SK-N-SH (cell line): Measurements from ENCODE around the gene CDIP1. TPM values are rescaled to one million over a fixed set of nuclear protein-coding genes. Genes with fewer than 3 reads are reported as not detected.

Source experiments
- CTCF ChIA-PET: fragments of 300-600, 350-600 bp; formaldehyde crosslinking; extraction: SDS; loops from one replicate; lab custom pipeline; 2021; lab: Yijun Ruan, JAX
- POLR2A ChIA-PET: fragments of 350-600 bp; sonication (Branson Sonifier 250); formaldehyde crosslinking; extraction: SDS; loops from one replicate; lab custom pipeline; 2020; ENCODE audit warnings: antibody characterized with exemption, inconsistent platforms; lab: Yijun Ruan, JAX
- DNase-seq: peaks from one replicate; pipeline ENCODE4 v3.0.0; 2012
- H2AFZ ChIP-seq: fragments of 200-600 bp; sonication (generic); 2 replicates; pipeline ENCODE4 v1.8.1; 2016; ENCODE audit warnings: antibody characterized with exemption, mild to moderate bottlenecking, low read depth
- H3F3A ChIP-seq: fragments of 200-600 bp; sonication (generic); replicated peaks from 2 replicates; pipeline ENCODE3; 2016; ENCODE audit warnings: antibody characterized with exemption, mild to moderate bottlenecking; ENCODE audit not compliant: insufficient read depth
- H3K27ac ChIP-seq, 2 experiments: fragments of 200-500 bp in 1 of 2; fragments of 200-600 bp in 1 of 2; sonication (Bioruptor generic) in 1 of 2; sonication (generic), shearing (Covaris generic) in 1 of 2; 2 replicates each; pipeline versions ENCODE4 v1.5.1 to v1.6.1; 2014 to 2016; ENCODE audit warnings: low read depth in 2 of 2, inconsistent platforms in 1 of 2, low read length in 1 of 2, mild to moderate bottlenecking in 1 of 2, mixed read lengths in 1 of 2
- H3K27me3 ChIP-seq: fragments of 200-600 bp; sonication (generic), shearing (Covaris generic); 2 replicates; pipeline ENCODE4 v1.6.1; 2016; ENCODE audit warnings: mixed run types; ENCODE audit not compliant: insufficient read depth
- H3K36me3 ChIP-seq, 2 experiments: fragments of 200-500 bp in 1 of 2; fragments of 200-600 bp in 1 of 2; sonication (Bioruptor generic) in 1 of 2; sonication (generic) in 1 of 2; replicated peaks in 1 of 2; 2 replicates each; pipeline versions ENCODE3 to v1.5.1; 2014 to 2016; ENCODE audit warnings: low read length in 1 of 2, mild to moderate bottlenecking in 1 of 2; ENCODE audit not compliant: insufficient read depth in 2 of 2, control insufficient read depth in 1 of 2
- H3K4me1 ChIP-seq, 2 experiments: fragments of 200-500 bp in 1 of 2; fragments of 200-600 bp in 1 of 2; sonication (Bioruptor generic) in 1 of 2; sonication (generic), shearing (Covaris generic) in 1 of 2; 2 replicates each; pipeline versions ENCODE4 v1.5.1 to v1.6.1; 2014 to 2016; ENCODE audit warnings: low read depth in 1 of 2, low read length in 1 of 2, mixed run types in 1 of 2; ENCODE audit not compliant: insufficient read depth in 2 of 2, control insufficient read depth in 1 of 2
- H3K4me2 ChIP-seq: fragments of 200-600 bp; sonication (generic), shearing (Covaris generic); 2 replicates; pipeline ENCODE4 v1.6.1; 2017; ENCODE audit warnings: mixed run types
- H3K4me3 ChIP-seq, 2 experiments: fragments of 200-500 bp in 1 of 2; fragments of 200-600 bp in 1 of 2; sonication (Bioruptor generic) in 1 of 2; sonication (generic), shearing (Covaris generic) in 1 of 2; 2 replicates each; pipeline versions ENCODE4 v1.5.1 to v1.8.1; 2014 to 2016; ENCODE audit warnings: low read depth in 2 of 2, inconsistent platforms in 1 of 2, low read length in 1 of 2, mild to moderate bottlenecking in 1 of 2, mixed read lengths in 1 of 2, moderate library complexity in 1 of 2
- H3K79me2 ChIP-seq: fragments of 200-600 bp; sonication (generic); 2 replicates; pipeline ENCODE4 v1.8.1; 2017; ENCODE audit warnings: mild to moderate bottlenecking; ENCODE audit not compliant: insufficient read depth
- H3K9ac ChIP-seq: fragments of 200-600 bp; sonication (generic); 2 replicates; pipeline ENCODE4 v1.6.1; 2017; ENCODE audit warnings: mixed run types
- H3K9me2 ChIP-seq: fragments of 200-600 bp; sonication (generic); 2 replicates; pipeline ENCODE4 v1.6.1; 2017; ENCODE audit warnings: mixed run types
- H3K9me3 ChIP-seq: fragments of 200-600 bp; sonication (generic); 2 replicates; pipeline ENCODE4 v1.6.1; 2017; ENCODE audit warnings: mixed run types, mild to moderate bottlenecking, moderate library complexity
- H4K20me1 ChIP-seq: fragments of 200-600 bp; sonication (generic); 2 replicates; pipeline ENCODE4 v1.6.1; 2017; ENCODE audit warnings: mild to moderate bottlenecking, mixed run types; ENCODE audit not compliant: insufficient read depth
- ELF1 ChIP-seq: IDR thresholded peaks from 2 replicates; pipeline ENCODE4 v1.4.0; 2012
- EP300 ChIP-seq, 2 experiments: IDR thresholded peaks; 2 replicates each; pipeline versions ENCODE4 v1.4.0 to v1.6.1; 2012; ENCODE audit warnings: borderline replicate concordance in 1 of 2, low read depth in 1 of 2, low read length in 1 of 2
- EZH2phosphoT487 ChIP-seq: fragments of 200-600 bp; sonication (generic); IDR thresholded peaks from 2 replicates; pipeline ENCODE4 v1.6.1; 2017; ENCODE audit warnings: low read depth, mixed run types, mild to moderate bottlenecking, antibody characterized with exemption, moderate library complexity, borderline replicate concordance
- FOSL2 ChIP-seq: IDR thresholded peaks from 2 replicates; pipeline ENCODE4 v1.4.0; 2012; ENCODE audit warnings: low read depth, mild to moderate bottlenecking, moderate library complexity, borderline replicate concordance
- FOXJ3 ChIP-seq: sonication (generic); formaldehyde crosslinking; IDR thresholded peaks from 2 replicates; pipeline ENCODE4 v1.5.1; 2020; ENCODE audit warnings: mild to moderate bottlenecking, missing genetic modification reagents
- MEF2A ChIP-seq: IDR thresholded peaks from 2 replicates; pipeline ENCODE4 v1.4.0; 2012; ENCODE audit warnings: low read depth, borderline replicate concordance
- MXI1 ChIP-seq: IDR thresholded peaks from 2 replicates; pipeline ENCODE4 v1.6.1; 2012; ENCODE audit warnings: mild to moderate bottlenecking, low read depth, low read length, improper control_type of control experiment
- NFIC ChIP-seq: IDR thresholded peaks from 2 replicates; pipeline ENCODE4 v1.4.0; 2012; ENCODE audit warnings: borderline replicate concordance
- NRF1 ChIP-seq: IDR thresholded peaks from 2 replicates; pipeline ENCODE4 v1.6.1; 2012; ENCODE audit warnings: low read depth, mild to moderate bottlenecking, low read length
- PBX3 ChIP-seq: IDR thresholded peaks from 2 replicates; pipeline ENCODE4; 2012
- RAD21 ChIP-seq: IDR thresholded peaks from 2 replicates; pipeline ENCODE4 v1.6.1; 2012; ENCODE audit warnings: mild to moderate bottlenecking, low read length
- SMC3 ChIP-seq: IDR thresholded peaks from 2 replicates; pipeline ENCODE4 v1.6.1; 2012; ENCODE audit warnings: low read depth, low read length, improper control_type of control experiment
- TCF12 ChIP-seq: IDR thresholded peaks from 2 replicates; pipeline ENCODE4 v1.4.0; 2012
- YY1 ChIP-seq: IDR thresholded peaks from 2 replicates; pipeline ENCODE4 v1.4.0; 2012; ENCODE audit warnings: low read depth, mild to moderate bottlenecking
- WGBS: methylation state at CpG from one replicate; pipeline ENCODE4 v1.1.6; 2017; ENCODE audit warnings: low lambda C conversion rate; 5-methylcytosine and 5-hydroxymethylcytosine counted together
- polyA plus RNA-seq, 3 experiments: library from polyadenylated mRNA; depleted of rRNA; stranded (reverse); fragments of >200 nt; gene quantifications; 2 replicates each; pipeline ENCODE4 v1.2.3, GENCODE V29; 2012
- TF ChIP-seq, protein P1 (sequence below): fragments of 200-600 bp; sonication (generic); IDR thresholded peaks from 2 replicates; pipeline ENCODE4 v1.6.1; 2017; ENCODE audit warnings: antibody characterized with exemption, mild to moderate bottlenecking, moderate library complexity
- TF ChIP-seq, protein P2 (sequence below): IDR thresholded peaks from 2 replicates; pipeline ENCODE4 v1.4.0; 2012; ENCODE audit warnings: low read depth, borderline replicate concordance

CDIP1 gene
- polyA plus RNA-seq, 1 of the 3 experiments (the other 2 are of a cell fraction), result 30.2 TPM

GRCh38 chr16:4570688-4571321, 32.2 kb upstream of the CDIP1 start:
- Histone ChIP-seq H3K27ac (no peak overlapping the region), H3K36me3 (no peaks in the 10 kb centered on the region), H3F3A (no peaks in the 10 kb centered on the region), H3K79me2 (no peaks in the 10 kb centered on the region), H2AFZ (no peak overlapping the region), H4K20me1 (no peaks in the 10 kb centered on the region), H3K4me2 (no peak overlapping the region), H3K9ac (no peak overlapping the region), H3K4me1 (no peaks in the 10 kb centered on the region), H3K9me3 (no peaks in the 10 kb centered on the region), H3K4me3 (no peak overlapping the region), H3K27me3 (no peaks in the 10 kb centered on the region), H3K9me2 (no peaks in the 10 kb centered on the region)
- 86% methylated on average over 15 of the region's 15 CpGs for WGBS
- TF ChIP-seq EZH2phosphoT487, result no peak
- no peak for TF ChIP-seq TCF12
- no peak for TF ChIP-seq MEF2A
- no peak for TF ChIP-seq EP300 (IDR thresholded peaks at IDR 0.05; ENCODE audit: borderline replicate concordance in 1 of 2, low read depth in 1 of 2, low read length in 1 of 2)
- TF ChIP-seq PBX3, result no peak
- no peak for TF ChIP-seq ELF1
- CTCF ChIA-PET, result interaction anchor here (1.0 to 2.1 kb wide), 2 partner anchors 15 to 22 kb away, joined by 3 to 8 read pairs; no protein-coding TSS in a partner anchor
- DNase-seq, result no peak
- POLR2A ChIA-PET, result no interaction called here

- Histone ChIP-seq H3K4me3 (no peak overlapping the region), H3K27me3 (no peaks in the 10 kb centered on the region), H3K27ac (no peak overlapping the region), H3K4me2 (no peak overlapping the region), H3K79me2 (no peaks in the 10 kb centered on the region), H3K9me2 (no peaks in the 10 kb centered on the region), H3K9me3 (no peaks in the 10 kb centered on the region), H2AFZ (no peak overlapping the region), H3K36me3 (no peaks in the 10 kb centered on the region), H3F3A (no peaks in the 10 kb centered on the region), H4K20me1 (no peaks in the 10 kb centered on the region), H3K9ac (no peak overlapping the region)
- 66% methylated on average over 6 of the region's 6 CpGs for WGBS
- CTCF ChIA-PET, result interaction anchor here (2.1 kb wide), 1 partner anchor 16 kb away, joined by 8 read pairs; no protein-coding TSS in a partner anchor
- TF ChIP-seq MEF2A (no peak), NRF1 (no peak), NFIC (no peak), RAD21 (no peak), FOSL2 (no peak), YY1 (no peak), MXI1 (no peak), ELF1 (no peak), FOXJ3 (no peak), SMC3 (no peak)
- TF ChIP-seq, protein P1, sequence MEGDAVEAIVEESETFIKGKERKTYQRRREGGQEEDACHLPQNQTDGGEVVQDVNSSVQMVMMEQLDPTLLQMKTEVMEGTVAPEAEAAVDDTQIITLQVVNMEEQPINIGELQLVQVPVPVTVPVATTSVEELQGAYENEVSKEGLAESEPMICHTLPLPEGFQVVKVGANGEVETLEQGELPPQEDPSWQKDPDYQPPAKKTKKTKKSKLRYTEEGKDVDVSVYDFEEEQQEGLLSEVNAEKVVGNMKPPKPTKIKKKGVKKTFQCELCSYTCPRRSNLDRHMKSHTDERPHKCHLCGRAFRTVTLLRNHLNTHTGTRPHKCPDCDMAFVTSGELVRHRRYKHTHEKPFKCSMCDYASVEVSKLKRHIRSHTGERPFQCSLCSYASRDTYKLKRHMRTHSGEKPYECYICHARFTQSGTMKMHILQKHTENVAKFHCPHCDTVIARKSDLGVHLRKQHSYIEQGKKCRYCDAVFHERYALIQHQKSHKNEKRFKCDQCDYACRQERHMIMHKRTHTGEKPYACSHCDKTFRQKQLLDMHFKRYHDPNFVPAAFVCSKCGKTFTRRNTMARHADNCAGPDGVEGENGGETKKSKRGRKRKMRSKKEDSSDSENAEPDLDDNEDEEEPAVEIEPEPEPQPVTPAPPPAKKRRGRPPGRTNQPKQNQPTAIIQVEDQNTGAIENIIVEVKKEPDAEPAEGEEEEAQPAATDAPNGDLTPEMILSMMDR, result no peak
- TF ChIP-seq, protein P2, sequence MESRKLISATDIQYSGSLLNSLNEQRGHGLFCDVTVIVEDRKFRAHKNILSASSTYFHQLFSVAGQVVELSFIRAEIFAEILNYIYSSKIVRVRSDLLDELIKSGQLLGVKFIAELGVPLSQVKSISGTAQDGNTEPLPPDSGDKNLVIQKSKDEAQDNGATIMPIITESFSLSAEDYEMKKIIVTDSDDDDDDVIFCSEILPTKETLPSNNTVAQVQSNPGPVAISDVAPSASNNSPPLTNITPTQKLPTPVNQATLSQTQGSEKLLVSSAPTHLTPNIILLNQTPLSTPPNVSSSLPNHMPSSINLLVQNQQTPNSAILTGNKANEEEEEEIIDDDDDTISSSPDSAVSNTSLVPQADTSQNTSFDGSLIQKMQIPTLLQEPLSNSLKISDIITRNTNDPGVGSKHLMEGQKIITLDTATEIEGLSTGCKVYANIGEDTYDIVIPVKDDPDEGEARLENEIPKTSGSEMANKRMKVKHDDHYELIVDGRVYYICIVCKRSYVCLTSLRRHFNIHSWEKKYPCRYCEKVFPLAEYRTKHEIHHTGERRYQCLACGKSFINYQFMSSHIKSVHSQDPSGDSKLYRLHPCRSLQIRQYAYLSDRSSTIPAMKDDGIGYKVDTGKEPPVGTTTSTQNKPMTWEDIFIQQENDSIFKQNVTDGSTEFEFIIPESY, result no peak
- TF ChIP-seq, all 33 proteins: peak for 0
- H3K4me1 ChIP-seq, result no peaks in the 10 kb centered on the region
- POLR2A ChIA-PET, result no interaction called here
- DNase-seq, result no peak
Observed at GRCh38 chr16:4570086-4570485, 31.5 kb upstream of the CDIP1 start.
